Measurements from ENCODE around the gene MICAL3.

DNA sequence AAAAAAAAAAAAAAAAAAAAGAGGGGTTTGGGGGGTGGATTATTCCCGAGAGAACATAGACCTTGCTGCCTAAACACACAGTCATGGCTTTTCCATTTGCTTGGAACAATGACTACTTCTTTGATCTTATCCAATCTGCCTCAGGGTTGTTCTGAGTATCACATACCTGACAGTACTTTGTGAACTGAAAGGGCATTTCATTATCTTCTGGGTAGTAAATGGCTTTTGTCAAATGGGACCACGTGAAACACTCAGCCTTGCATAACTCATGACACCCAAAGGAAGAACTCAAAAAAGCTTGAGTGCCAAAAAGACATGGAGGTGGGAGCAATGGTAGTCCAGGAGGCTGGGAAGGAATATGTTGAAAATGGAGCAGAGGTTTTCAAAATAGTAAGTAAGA is 126.9 kb downstream of the MICAL3 start:
- TF ChIP-seq, protein P1, sequence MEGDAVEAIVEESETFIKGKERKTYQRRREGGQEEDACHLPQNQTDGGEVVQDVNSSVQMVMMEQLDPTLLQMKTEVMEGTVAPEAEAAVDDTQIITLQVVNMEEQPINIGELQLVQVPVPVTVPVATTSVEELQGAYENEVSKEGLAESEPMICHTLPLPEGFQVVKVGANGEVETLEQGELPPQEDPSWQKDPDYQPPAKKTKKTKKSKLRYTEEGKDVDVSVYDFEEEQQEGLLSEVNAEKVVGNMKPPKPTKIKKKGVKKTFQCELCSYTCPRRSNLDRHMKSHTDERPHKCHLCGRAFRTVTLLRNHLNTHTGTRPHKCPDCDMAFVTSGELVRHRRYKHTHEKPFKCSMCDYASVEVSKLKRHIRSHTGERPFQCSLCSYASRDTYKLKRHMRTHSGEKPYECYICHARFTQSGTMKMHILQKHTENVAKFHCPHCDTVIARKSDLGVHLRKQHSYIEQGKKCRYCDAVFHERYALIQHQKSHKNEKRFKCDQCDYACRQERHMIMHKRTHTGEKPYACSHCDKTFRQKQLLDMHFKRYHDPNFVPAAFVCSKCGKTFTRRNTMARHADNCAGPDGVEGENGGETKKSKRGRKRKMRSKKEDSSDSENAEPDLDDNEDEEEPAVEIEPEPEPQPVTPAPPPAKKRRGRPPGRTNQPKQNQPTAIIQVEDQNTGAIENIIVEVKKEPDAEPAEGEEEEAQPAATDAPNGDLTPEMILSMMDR (IDR thresholded peaks at IDR 0.05; ENCODE audit: low read length) = no peak
- no peak for TF ChIP-seq EZH2 (optimal IDR thresholded peaks at IDR 0.05; ENCODE audit: low read depth, low read length)

Data from MM.1S (cell line).